ENCODE data around the gene TFEB. TPM values are rescaled to one million over a fixed set of nuclear protein-coding genes. Genes with fewer than 3 reads are reported as not detected.

Gene TFEB
- total RNA-seq, 2 donors from 2014 or later: 4.9 to 10.1 TPM

GRCh38 chr6:41653691-41654090 is 81.7 kb downstream of the TFEB start:
- intact Hi-C loops (cut with DNase I): no loop called here
- no peak overlapping the region for H3K27ac ChIP-seq
- H3K9me3 ChIP-seq: no peaks in the 10 kb centered on the region
- ATAC-seq (no peak), DNase-seq (no peak)
- no peak for TF ChIP-seq POLR2A (IDR thresholded peaks at IDR 0.05)
- TF ChIP-seq, protein P1, sequence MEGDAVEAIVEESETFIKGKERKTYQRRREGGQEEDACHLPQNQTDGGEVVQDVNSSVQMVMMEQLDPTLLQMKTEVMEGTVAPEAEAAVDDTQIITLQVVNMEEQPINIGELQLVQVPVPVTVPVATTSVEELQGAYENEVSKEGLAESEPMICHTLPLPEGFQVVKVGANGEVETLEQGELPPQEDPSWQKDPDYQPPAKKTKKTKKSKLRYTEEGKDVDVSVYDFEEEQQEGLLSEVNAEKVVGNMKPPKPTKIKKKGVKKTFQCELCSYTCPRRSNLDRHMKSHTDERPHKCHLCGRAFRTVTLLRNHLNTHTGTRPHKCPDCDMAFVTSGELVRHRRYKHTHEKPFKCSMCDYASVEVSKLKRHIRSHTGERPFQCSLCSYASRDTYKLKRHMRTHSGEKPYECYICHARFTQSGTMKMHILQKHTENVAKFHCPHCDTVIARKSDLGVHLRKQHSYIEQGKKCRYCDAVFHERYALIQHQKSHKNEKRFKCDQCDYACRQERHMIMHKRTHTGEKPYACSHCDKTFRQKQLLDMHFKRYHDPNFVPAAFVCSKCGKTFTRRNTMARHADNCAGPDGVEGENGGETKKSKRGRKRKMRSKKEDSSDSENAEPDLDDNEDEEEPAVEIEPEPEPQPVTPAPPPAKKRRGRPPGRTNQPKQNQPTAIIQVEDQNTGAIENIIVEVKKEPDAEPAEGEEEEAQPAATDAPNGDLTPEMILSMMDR (IDR thresholded peaks at IDR 0.05): no peak
- no peaks in the 10 kb centered on the region for H3K36me3 ChIP-seq (replicated peaks in 1 of 2; ENCODE audit: insufficient read depth in 1 of 2, low read depth in 2 of 2)
- H3K4me1 ChIP-seq: no peaks in the 10 kb centered on the region
- WGBS, 2 donors: 70 to 77% methylated on average over 5 of the region's 5 CpGs
- no peaks in the 10 kb centered on the region for H3K27me3 ChIP-seq
- H3K4me3 ChIP-seq: no peak overlapping the region

GRCh38 chr6:41652866-41653652 is 82.3 kb downstream of the TFEB start:
- TF ChIP-seq, protein P1 (IDR thresholded peaks at IDR 0.05): no peak
- TF ChIP-seq POLR2A (IDR thresholded peaks at IDR 0.05): no peak
- WGBS, 2 donors: 42 to 50% methylated on average over 14 to 25 of the region's 32 CpGs
- Histone ChIP-seq H3K9me3 (no peaks in the 10 kb centered on the region), H3K27ac (no peak overlapping the region), H3K27me3 (no peaks in the 10 kb centered on the region), H3K36me3 (replicated peaks in 1 of 2; ENCODE audit: insufficient read depth in 1 of 2, low read depth in 2 of 2) (no peaks in the 10 kb centered on the region), H3K4me1 (no peaks in the 10 kb centered on the region), H3K4me3 (no peak overlapping the region)
- DNase-seq (peak in 2 of 4 donors; percentile 30 to 32), ATAC-seq (no peak)
- intact Hi-C loops (cut with DNase I): no loop called here

GRCh38 chr6:41651962-41652657 is 83.3 kb downstream of the TFEB start:
- no peaks in the 10 kb centered on the region for H3K36me3 ChIP-seq (replicated peaks in 1 of 2; ENCODE audit: insufficient read depth in 1 of 2, low read depth in 2 of 2)
- intact Hi-C loops (cut with DNase I): no loop called here
- H3K4me1 ChIP-seq: no peaks in the 10 kb centered on the region
- no peaks in the 10 kb centered on the region for H3K27me3 ChIP-seq
- no peaks in the 10 kb centered on the region for H3K9me3 ChIP-seq
- 85 to 86% methylated on average over 14 of the region's 14 CpGs for WGBS, 2 donors
- H3K27ac ChIP-seq: no peak overlapping the region
- TF ChIP-seq, protein P1 (IDR thresholded peaks at IDR 0.05): no peak
- TF ChIP-seq POLR2A (IDR thresholded peaks at IDR 0.05): no peak
- H3K4me3 ChIP-seq: no peak overlapping the region
- DNase-seq (no peak), ATAC-seq (no peak)

DNA sequence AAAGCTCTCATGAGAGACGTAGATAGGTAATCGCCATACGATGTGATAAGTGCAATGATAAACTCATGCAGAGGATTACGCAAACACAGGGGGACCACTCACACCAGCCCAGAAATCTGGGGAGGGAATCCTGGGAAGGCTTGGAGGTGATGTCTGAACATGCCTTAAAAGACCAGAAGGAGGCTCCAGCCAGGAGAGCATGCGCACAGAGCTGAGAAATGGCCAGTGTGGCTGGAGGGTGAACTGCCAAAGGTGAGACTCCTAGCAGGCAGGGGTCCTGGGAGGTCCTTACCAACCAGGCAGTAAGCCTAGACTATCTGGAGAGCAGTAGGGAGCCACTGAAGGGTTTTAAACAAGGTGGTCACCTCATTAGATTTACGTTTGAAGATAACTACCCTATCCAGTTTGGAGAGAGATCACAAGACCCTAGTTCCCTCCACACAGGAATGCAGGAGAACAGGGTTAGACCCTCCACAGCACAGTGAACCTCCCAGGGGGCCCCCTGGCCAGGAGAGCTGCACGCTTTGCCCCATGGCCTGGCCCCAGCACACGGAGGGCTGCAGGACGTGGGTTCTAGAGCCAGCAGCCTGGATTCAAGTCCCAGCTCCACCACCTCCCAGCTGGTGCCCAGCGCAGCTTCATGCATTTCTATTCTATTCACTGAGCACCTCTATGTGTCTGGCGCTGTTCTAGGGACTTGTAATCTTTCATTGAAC is 84.0 kb downstream of the TFEB start:
- Histone ChIP-seq H3K9me3 (no peaks in the 10 kb centered on the region), H3K4me3 (no peak overlapping the region), H3K27me3 (no peaks in the 10 kb centered on the region), H3K36me3 (replicated peaks in 1 of 2; ENCODE audit: insufficient read depth in 1 of 2, low read depth in 2 of 2) (no peaks in the 10 kb centered on the region), H3K27ac (no peak overlapping the region), H3K4me1 (no peaks in the 10 kb centered on the region)
- DNase-seq: no peak
- WGBS, 2 donors: 55 to 69% methylated on average over 10 to 11 of the region's 11 CpGs
- intact Hi-C loops (cut with DNase I): no loop called here
- no peak for ATAC-seq
- TF ChIP-seq, protein P1 (IDR thresholded peaks at IDR 0.05): no peak
- TF ChIP-seq POLR2A (IDR thresholded peaks at IDR 0.05): no peak
